IMR-90 (cell line): ENCODE data around the gene TEKT5.

Experiments
- CEBPB ChIP-seq: IDR thresholded peaks from 2 replicates; pipeline ENCODE4 v1.6.1; 2012; ENCODE audit warnings: low read depth, low read length, improper control_type of control experiment
- RFX5 ChIP-seq: IDR thresholded peaks from 2 replicates; pipeline ENCODE4 v1.8.0; 2012; ENCODE audit warnings: low read depth, mild to moderate bottlenecking, low read length, moderate library complexity
- SMC3 ChIP-seq: fragments of 150-350 bp; IDR thresholded peaks from 2 replicates; pipeline ENCODE4 v1.6.1; 2016; ENCODE audit warnings: low read depth, mild to moderate bottlenecking, antibody characterized with exemption, low read length, moderate library complexity
- TF ChIP-seq, protein P1 (sequence below): conservative IDR thresholded peaks from 2 replicates; pipeline ENCODE4 v1.5.1; 2012; ENCODE audit warnings: mild to moderate bottlenecking, low read depth, low read length, improper control_type of control experiment
- TF ChIP-seq, protein P2 (sequence below): fragments of 150-350 bp; IDR thresholded peaks from 2 replicates; pipeline ENCODE4 v1.6.1; 2017; ENCODE audit warnings: mild to moderate bottlenecking, antibody characterized with exemption, low read length, low read depth

DNA sequence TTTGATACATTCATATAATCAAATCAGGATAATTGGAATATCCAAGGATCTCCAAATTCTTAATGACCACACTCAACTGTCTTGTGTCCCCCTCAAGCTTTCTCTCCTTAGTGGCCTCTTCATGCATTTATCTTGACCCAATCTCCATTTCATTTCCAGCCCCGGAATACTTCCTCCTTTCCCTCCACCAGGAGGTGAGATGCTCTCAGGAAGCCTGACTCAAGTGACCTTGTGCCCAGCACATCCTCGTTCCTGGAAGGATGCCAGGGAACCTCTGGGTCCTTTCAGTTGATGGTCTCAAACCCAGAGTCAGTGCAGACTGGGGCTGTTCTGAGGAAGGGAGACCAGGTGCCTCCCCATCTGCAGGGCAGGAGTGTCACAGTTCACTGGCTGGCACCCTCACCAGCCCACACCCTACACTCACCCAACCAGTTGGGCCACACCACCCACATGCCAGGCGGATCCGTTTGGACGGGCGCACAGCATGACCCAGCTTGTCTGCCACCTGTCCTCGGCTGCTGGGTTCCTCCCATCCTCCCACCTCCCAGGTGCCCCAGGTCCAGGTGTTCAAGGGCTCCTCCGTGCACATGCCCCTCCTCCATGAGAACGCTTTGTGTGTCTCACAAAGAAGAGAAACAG is 100.3 kb downstream of the TEKT5 start:
- TF ChIP-seq, protein P1, sequence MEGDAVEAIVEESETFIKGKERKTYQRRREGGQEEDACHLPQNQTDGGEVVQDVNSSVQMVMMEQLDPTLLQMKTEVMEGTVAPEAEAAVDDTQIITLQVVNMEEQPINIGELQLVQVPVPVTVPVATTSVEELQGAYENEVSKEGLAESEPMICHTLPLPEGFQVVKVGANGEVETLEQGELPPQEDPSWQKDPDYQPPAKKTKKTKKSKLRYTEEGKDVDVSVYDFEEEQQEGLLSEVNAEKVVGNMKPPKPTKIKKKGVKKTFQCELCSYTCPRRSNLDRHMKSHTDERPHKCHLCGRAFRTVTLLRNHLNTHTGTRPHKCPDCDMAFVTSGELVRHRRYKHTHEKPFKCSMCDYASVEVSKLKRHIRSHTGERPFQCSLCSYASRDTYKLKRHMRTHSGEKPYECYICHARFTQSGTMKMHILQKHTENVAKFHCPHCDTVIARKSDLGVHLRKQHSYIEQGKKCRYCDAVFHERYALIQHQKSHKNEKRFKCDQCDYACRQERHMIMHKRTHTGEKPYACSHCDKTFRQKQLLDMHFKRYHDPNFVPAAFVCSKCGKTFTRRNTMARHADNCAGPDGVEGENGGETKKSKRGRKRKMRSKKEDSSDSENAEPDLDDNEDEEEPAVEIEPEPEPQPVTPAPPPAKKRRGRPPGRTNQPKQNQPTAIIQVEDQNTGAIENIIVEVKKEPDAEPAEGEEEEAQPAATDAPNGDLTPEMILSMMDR, result no peak
- TF ChIP-seq RFX5 (no peak), CEBPB (no peak), SMC3 (no peak)
- TF ChIP-seq, protein P2, sequence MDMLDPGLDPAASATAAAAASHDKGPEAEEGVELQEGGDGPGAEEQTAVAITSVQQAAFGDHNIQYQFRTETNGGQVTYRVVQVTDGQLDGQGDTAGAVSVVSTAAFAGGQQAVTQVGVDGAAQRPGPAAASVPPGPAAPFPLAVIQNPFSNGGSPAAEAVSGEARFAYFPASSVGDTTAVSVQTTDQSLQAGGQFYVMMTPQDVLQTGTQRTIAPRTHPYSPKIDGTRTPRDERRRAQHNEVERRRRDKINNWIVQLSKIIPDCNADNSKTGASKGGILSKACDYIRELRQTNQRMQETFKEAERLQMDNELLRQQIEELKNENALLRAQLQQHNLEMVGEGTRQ, result no peak
